Measurements from ENCODE around the gene RASEF.

RASEF gene

DNA sequence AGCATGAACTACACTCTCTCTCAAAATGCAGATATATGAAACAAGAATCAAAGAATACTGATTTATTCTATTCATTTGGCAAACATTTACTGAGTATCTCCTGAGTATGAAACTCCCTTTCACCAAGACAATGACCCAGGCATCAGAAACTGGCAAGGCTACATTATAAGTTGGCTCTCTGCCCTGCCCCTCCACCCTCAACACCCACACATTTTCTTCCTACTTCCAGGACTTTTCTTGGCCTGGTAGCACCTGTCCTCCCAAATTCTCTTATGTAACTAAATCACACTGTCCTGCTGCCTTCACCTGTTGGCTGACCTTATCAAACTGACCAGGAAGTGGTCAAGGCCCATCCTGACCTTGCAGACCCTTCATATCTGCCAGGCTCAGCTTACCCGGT lies 3.5 kb downstream of the RASEF start:
- H3K27ac ChIP-seq (replicated peaks) = no peak overlapping the region
- peaks cover 22% of the 10 kb centered on the region for H3K27me3 ChIP-seq (ENCODE audit: insufficient read depth, poor library complexity, severe bottlenecking)
- no peak overlapping the region for H3K4me3 ChIP-seq (replicated peaks; ENCODE audit: insufficient read depth, low read length)
- TF ChIP-seq, protein P1, sequence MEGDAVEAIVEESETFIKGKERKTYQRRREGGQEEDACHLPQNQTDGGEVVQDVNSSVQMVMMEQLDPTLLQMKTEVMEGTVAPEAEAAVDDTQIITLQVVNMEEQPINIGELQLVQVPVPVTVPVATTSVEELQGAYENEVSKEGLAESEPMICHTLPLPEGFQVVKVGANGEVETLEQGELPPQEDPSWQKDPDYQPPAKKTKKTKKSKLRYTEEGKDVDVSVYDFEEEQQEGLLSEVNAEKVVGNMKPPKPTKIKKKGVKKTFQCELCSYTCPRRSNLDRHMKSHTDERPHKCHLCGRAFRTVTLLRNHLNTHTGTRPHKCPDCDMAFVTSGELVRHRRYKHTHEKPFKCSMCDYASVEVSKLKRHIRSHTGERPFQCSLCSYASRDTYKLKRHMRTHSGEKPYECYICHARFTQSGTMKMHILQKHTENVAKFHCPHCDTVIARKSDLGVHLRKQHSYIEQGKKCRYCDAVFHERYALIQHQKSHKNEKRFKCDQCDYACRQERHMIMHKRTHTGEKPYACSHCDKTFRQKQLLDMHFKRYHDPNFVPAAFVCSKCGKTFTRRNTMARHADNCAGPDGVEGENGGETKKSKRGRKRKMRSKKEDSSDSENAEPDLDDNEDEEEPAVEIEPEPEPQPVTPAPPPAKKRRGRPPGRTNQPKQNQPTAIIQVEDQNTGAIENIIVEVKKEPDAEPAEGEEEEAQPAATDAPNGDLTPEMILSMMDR (IDR thresholded peaks at IDR 0.05; ENCODE audit: insufficient read depth, low read length) = no peak
- no peak for TF ChIP-seq POLR2AphosphoS5 (IDR thresholded peaks at IDR 0.05; ENCODE audit: low read depth)
- TF ChIP-seq, protein P2, sequence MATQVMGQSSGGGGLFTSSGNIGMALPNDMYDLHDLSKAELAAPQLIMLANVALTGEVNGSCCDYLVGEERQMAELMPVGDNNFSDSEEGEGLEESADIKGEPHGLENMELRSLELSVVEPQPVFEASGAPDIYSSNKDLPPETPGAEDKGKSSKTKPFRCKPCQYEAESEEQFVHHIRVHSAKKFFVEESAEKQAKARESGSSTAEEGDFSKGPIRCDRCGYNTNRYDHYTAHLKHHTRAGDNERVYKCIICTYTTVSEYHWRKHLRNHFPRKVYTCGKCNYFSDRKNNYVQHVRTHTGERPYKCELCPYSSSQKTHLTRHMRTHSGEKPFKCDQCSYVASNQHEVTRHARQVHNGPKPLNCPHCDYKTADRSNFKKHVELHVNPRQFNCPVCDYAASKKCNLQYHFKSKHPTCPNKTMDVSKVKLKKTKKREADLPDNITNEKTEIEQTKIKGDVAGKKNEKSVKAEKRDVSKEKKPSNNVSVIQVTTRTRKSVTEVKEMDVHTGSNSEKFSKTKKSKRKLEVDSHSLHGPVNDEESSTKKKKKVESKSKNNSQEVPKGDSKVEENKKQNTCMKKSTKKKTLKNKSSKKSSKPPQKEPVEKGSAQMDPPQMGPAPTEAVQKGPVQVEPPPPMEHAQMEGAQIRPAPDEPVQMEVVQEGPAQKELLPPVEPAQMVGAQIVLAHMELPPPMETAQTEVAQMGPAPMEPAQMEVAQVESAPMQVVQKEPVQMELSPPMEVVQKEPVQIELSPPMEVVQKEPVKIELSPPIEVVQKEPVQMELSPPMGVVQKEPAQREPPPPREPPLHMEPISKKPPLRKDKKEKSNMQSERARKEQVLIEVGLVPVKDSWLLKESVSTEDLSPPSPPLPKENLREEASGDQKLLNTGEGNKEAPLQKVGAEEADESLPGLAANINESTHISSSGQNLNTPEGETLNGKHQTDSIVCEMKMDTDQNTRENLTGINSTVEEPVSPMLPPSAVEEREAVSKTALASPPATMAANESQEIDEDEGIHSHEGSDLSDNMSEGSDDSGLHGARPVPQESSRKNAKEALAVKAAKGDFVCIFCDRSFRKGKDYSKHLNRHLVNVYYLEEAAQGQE (IDR thresholded peaks at IDR 0.05; ENCODE audit: insufficient replicate concordance, low read depth) = no peak
- TF ChIP-seq GABPA (IDR thresholded peaks at IDR 0.05; ENCODE audit: low read depth) = no peak
- no peak for TF ChIP-seq SPI1 (IDR thresholded peaks at IDR 0.05; ENCODE audit: borderline replicate concordance, low read depth)
- no peak for DNase-seq (ENCODE audit: low read depth in 1 of 2, low spot score in 1 of 2)

DNA sequence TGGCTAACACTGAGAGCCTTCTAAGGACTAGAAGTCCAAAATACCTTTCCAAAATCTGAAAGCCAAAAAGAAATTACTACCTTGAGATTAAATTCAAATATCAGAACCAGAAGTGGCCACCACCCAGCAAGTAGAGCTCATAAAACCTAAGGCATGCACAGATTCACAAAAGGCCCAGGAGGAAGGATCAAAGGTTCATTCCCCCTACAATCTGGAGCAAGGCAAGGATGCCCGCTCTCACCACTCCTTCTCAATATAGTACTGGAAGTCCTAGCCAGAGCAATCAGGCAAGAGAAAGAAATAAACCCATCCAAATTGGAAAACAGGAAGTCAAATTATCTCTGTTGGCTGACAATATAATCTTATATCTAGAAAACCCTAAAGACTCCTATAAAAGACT lies 6.0 kb downstream of the RASEF start:
- no peak for TF ChIP-seq POLR2AphosphoS5 (IDR thresholded peaks at IDR 0.05; ENCODE audit: low read depth)
- TF ChIP-seq, protein P1 (IDR thresholded peaks at IDR 0.05; ENCODE audit: insufficient read depth, low read length) = no peak
- TF ChIP-seq SPI1 (IDR thresholded peaks at IDR 0.05; ENCODE audit: borderline replicate concordance, low read depth) = 0 out of 2 replicates have a peak, but pooled peaks have one; percentile 6
- Histone ChIP-seq H3K27me3 (ENCODE audit: insufficient read depth, poor library complexity, severe bottlenecking) (peaks cover 3% of the 10 kb centered on the region), H3K4me3 (replicated peaks; ENCODE audit: insufficient read depth, low read length) (no peak overlapping the region), H3K27ac (replicated peaks) (no peak overlapping the region)
- DNase-seq (ENCODE audit: low read depth in 1 of 2, low spot score in 1 of 2) = no peak

DNA sequence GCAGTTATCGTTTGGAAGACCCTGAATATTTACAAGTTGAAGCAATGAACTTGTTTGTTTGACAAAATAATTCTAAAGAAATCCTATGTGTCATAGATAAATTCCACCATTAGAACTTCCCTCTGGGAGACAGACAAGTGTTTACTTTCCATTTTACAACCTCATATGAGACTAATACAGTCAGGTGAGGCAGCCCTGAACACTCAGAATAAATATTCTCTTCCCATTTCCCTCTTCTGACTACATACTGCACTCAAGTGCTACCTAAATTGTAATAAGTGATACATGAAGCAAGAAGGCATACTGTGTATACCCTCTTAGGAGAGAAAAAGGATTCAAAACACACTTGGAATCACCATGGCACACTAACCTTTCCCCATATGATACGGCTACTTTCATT lies 6.8 kb downstream of the RASEF start:
- TF ChIP-seq GABPA (IDR thresholded peaks at IDR 0.05; ENCODE audit: low read depth) = no peak
- Histone ChIP-seq H3K4me3 (replicated peaks; ENCODE audit: insufficient read depth, low read length) (no peak overlapping the region), H3K27ac (replicated peaks) (no peak overlapping the region), H3K27me3 (ENCODE audit: insufficient read depth, poor library complexity, severe bottlenecking) (no peaks in the 10 kb centered on the region)
- no peak for DNase-seq (ENCODE audit: low read depth in 1 of 2, low spot score in 1 of 2)

DNA sequence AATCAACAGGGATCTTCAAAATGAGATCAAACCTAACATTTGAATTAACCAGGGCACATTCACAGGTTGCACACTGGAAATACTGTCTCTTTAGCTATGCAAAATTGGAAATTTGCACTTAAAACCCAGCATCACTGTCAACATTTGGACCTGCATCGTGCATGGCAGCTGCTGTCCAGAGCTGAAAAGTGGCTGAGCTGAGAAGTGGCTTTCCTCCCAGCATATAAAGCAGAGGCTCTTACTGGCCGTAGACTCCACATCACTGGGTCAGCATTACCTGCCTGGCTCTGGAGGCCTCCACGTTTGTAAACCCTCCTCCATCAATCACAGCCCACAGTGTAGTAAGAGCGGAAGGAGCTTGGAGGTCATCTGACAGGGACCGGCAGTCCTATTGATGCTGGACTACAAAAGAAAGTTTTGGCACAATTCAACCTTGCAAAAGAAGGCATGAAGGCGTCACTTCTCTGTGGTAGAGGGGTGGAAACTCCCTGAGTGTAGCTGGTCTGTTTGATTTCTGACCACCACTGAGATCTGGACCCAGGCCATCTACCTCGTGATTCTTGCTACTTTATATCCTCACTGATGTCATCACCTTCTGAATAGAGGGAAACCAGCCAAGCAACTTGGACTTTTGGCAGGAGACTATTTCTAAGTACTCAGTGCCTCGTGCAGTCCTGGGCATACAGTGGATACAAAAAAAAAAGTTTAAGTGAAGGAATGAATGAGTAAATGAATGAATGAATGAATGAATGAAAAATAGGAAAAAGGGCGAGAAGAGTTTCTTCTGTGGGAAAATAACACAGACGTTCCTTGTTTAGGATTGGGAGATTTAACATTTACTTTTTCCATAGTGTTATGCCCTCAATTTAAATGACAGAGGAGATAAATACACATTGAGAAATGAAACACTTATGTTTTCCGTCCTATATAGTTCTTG lies 14.8 kb downstream of the RASEF start:
- Histone ChIP-seq H3K27ac (replicated peaks) (no peak overlapping the region), H3K27me3 (ENCODE audit: insufficient read depth, poor library complexity, severe bottlenecking) (no peaks in the 10 kb centered on the region), H3K4me3 (replicated peaks; ENCODE audit: insufficient read depth, low read length) (no peak overlapping the region)
- DNase-seq (ENCODE audit: low read depth in 1 of 2, low spot score in 1 of 2) = no peak
- TF ChIP-seq, protein P2 (IDR thresholded peaks at IDR 0.05; ENCODE audit: insufficient replicate concordance, low read depth) = no peak
- TF ChIP-seq POLR2AphosphoS5 (IDR thresholded peaks at IDR 0.05; ENCODE audit: low read depth) = no peak
- TF ChIP-seq SPI1 (IDR thresholded peaks at IDR 0.05; ENCODE audit: borderline replicate concordance, low read depth) = no peak
- TF ChIP-seq, protein P1 (IDR thresholded peaks at IDR 0.05; ENCODE audit: insufficient read depth, low read length) = no peak
- no peak for TF ChIP-seq GABPA (IDR thresholded peaks at IDR 0.05; ENCODE audit: low read depth)

All from HL-60 (cell line).